RKO (cell line): ENCODE results near the gene DSE.
A peak's percentile ranks its signal among the peaks of the same experiment; 100 is the strongest.

Experiments
- DNase-seq: peaks from one replicate; pipeline ENCODE4 v3.0.0-alpha.2; 2016; ENCODE audit warnings: low spot score

Gene DSE

GRCh38 chr6:116362276-116362675 is 8.5 kb upstream of the DSE start:
- DNase-seq, result no peak

GRCh38 chr6:116363759-116364158 is 7.0 kb upstream of the DSE start:
- DNase-seq, result peak; percentile 27

GRCh38 chr6:116364321-116364720 is 6.4 kb upstream of the DSE start:
- no peak for DNase-seq

GRCh38 chr6:116365743-116366142 is 5.0 kb upstream of the DSE start:
- no peak for DNase-seq

GRCh38 chr6:116366740-116367275 is 3.9 kb upstream of the DSE start:
- no peak for DNase-seq

- no peak for DNase-seq
These were observed 1.2 kb upstream of the DSE start for GRCh38 chr6:116369540-116369939.

- DNase-seq, result no peak
These were observed 585 bp upstream of the DSE start for GRCh38 chr6:116369964-116370759.

GRCh38 chr6:116371120-116371917 is 572 bp downstream of the DSE start:
- peak; percentile 81 for DNase-seq

- no peak for DNase-seq
These were observed 1.1 kb downstream of the DSE start for GRCh38 chr6:116371918-116372209.

GRCh38 chr6:116373300-116373699 is 2.6 kb downstream of the DSE start:
- no peak for DNase-seq

- no peak for DNase-seq
These were observed 3.2 kb downstream of the DSE start for GRCh38 chr6:116373940-116374339.

GRCh38 chr6:116374586-116374985 is 3.8 kb downstream of the DSE start:
- no peak for DNase-seq

- no peak for DNase-seq
These were observed 4.5 kb downstream of the DSE start for GRCh38 chr6:116375262-116375661.

GRCh38 chr6:116376149-116376548 is 5.4 kb downstream of the DSE start:
- no peak for DNase-seq

GRCh38 chr6:116379764-116380163 is 9.0 kb downstream of the DSE start:
- DNase-seq, result no peak

GRCh38 chr6:116380346-116380745 is 9.6 kb downstream of the DSE start:
- no peak for DNase-seq

GRCh38 chr6:116381000-116381399 is 10.3 kb downstream of the DSE start:
- DNase-seq, result no peak

GRCh38 chr6:116382587-116382986 is 11.8 kb downstream of the DSE start:
- no peak for DNase-seq

- DNase-seq, result no peak
These were observed 14.1 kb downstream of the DSE start for GRCh38 chr6:116384727-116385458.

GRCh38 chr6:116385459-116385802 is 14.7 kb downstream of the DSE start:
- peak; percentile 12 for DNase-seq

GRCh38 chr6:116385921-116386320 is 15.2 kb downstream of the DSE start:
- DNase-seq, result no peak

GRCh38 chr6:116386581-116387299 is 16.0 kb downstream of the DSE start:
- no peak for DNase-seq
